Measurements from ENCODE around the gene FRY.

Gene FRY

GRCh38 chr13:32267836-32268439, 236.4 kb downstream of the FRY start:
- Mint-ChIP-seq H3K4me3 (no peak overlapping the region), H3K36me3 (ENCODE audit: low read depth) (peaks cover 5% of the 10 kb centered on the region), H3K27ac (no peak overlapping the region), H3K9me3 (peaks cover 6% of the 10 kb centered on the region), H3K4me1 (peaks cover 26% of the 10 kb centered on the region), H3K27me3 (ENCODE audit: low read depth, poor library complexity) (no peaks in the 10 kb centered on the region)
- peak; percentile 36 for TF ChIP-seq CTCF (IDR thresholded peaks at IDR 0.05)
- DNase-seq, result no peak

- Mint-ChIP-seq H3K27ac (peak overlapping the region; percentile 7), H3K36me3 (ENCODE audit: low read depth) (peaks cover 5% of the 10 kb centered on the region), H3K4me1 (peaks cover 35% of the 10 kb centered on the region), H3K9me3 (peaks cover 6% of the 10 kb centered on the region), H3K4me3 (no peak overlapping the region), H3K27me3 (ENCODE audit: low read depth, poor library complexity) (no peaks in the 10 kb centered on the region)
- no peak for TF ChIP-seq CTCF (IDR thresholded peaks at IDR 0.05)
- DNase-seq, result no peak
Measured at GRCh38 chr13:32272021-32272683, 240.6 kb downstream of the FRY start.

- Mint-ChIP-seq H3K9me3 (no peaks in the 10 kb centered on the region), H3K36me3 (ENCODE audit: low read depth) (no peaks in the 10 kb centered on the region), H3K27ac (no peak overlapping the region), H3K4me3 (no peak overlapping the region), H3K27me3 (ENCODE audit: low read depth, poor library complexity) (no peaks in the 10 kb centered on the region), H3K4me1 (peaks cover 32% of the 10 kb centered on the region)
- DNase-seq, result no peak
- no peak for TF ChIP-seq CTCF (IDR thresholded peaks at IDR 0.05)
Measured at GRCh38 chr13:32277839-32278238, 246.3 kb downstream of the FRY start.

GRCh38 chr13:32278426-32278825, 246.9 kb downstream of the FRY start:
- H3K4me1 Mint-ChIP-seq, result peaks cover 32% of the 10 kb centered on the region
- DNase-seq, result no peak
- no peak for TF ChIP-seq CTCF (IDR thresholded peaks at IDR 0.05)
- no peaks in the 10 kb centered on the region for H3K36me3 Mint-ChIP-seq (ENCODE audit: low read depth)
- H3K4me3 Mint-ChIP-seq, result no peak overlapping the region
- H3K27ac Mint-ChIP-seq, result no peak overlapping the region
- no peaks in the 10 kb centered on the region for H3K27me3 Mint-ChIP-seq (ENCODE audit: low read depth, poor library complexity)
- H3K9me3 Mint-ChIP-seq, result no peaks in the 10 kb centered on the region

GRCh38 chr13:32281096-32281495, 249.5 kb downstream of the FRY start:
- H3K27ac Mint-ChIP-seq, result no peak overlapping the region
- H3K4me1 Mint-ChIP-seq, result peaks cover 36% of the 10 kb centered on the region
- no peak overlapping the region for H3K4me3 Mint-ChIP-seq
- DNase-seq, result no peak
- H3K27me3 Mint-ChIP-seq (ENCODE audit: low read depth, poor library complexity), result peaks cover under 1% of the 10 kb centered on the region
- H3K9me3 Mint-ChIP-seq, result peaks cover 1% of the 10 kb centered on the region
- H3K36me3 Mint-ChIP-seq (ENCODE audit: low read depth), result no peaks in the 10 kb centered on the region
- TF ChIP-seq CTCF (IDR thresholded peaks at IDR 0.05), result no peak

Data from nephron progenitor cell (in vitro differentiated cells).